Fibroblast of mammary gland (primary cell): ENCODE data around the gene GYPC.

Experiments
- DNase-seq: peaks from one replicate; pipeline ENCODE4 v3.0.0-alpha.2; 2010; ENCODE audit warnings: low read depth
- H3K4me3 ChIP-seq: 2 replicates; pipeline ENCODE4 v1.5.1; 2011; ENCODE audit warnings: low read depth, mild to moderate bottlenecking, low read length, moderate library complexity; ENCODE audit not compliant: control insufficient read depth
- CTCF ChIP-seq: conservative IDR thresholded peaks from 2 replicates; pipeline ENCODE4 v1.5.1; 2011; ENCODE audit warnings: low read depth, low read length, inconsistent platforms; ENCODE audit not compliant: control insufficient read depth, insufficient read depth

The GYPC gene

GRCh38 chr2:126723281-126723815 is 67.4 kb downstream of the GYPC start:
- H3K4me3 ChIP-seq: no peak overlapping the region
- TF ChIP-seq CTCF: no peak
- no peak for DNase-seq

GRCh38 chr2:126725580-126725979 is 69.6 kb downstream of the GYPC start:
- TF ChIP-seq CTCF: no peak
- DNase-seq: no peak
- H3K4me3 ChIP-seq: no peak overlapping the region

DNA sequence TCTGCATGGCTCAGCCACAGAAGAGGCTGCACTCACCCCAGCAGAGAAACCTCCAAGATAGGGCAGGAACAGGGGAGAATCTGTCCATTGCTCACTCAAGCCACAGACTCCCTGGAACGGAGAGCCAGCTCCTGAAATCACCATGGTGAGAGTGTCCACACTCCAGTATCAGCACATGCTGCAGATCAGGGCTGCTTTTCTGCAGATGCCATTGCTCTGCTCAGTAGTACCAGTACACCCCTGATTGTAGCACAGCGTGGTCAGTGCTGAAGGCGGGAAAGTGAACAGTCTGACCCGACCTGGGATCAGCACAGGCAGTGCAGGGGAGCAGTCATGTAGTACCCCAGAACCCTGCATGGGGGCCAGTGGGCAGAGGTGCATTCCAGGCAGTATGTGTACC is 73.9 kb downstream of the GYPC start:
- H3K4me3 ChIP-seq: no peak overlapping the region
- no peak for TF ChIP-seq CTCF
- no peak for DNase-seq

DNA sequence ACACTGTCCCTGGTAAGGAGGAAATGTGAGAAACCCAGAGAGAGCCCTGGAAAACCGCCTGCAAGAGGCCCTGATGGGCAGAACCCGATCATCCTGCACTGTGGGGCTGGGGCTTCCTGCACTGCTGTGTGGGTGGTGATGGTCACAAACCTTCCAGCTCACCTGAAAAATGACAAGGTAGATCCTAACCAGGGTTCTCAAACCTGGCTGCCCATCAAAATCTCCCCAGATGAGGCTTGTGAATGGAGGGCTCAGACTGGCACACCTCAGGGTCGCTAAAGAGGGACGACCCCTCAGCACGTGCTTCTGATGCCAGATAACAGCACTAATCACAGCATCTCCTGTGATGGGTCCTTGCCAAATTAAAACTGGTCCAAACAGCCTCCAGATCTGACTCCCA is 74.7 kb downstream of the GYPC start:
- no peak for DNase-seq
- H3K4me3 ChIP-seq: no peak overlapping the region
- no peak for TF ChIP-seq CTCF

DNA sequence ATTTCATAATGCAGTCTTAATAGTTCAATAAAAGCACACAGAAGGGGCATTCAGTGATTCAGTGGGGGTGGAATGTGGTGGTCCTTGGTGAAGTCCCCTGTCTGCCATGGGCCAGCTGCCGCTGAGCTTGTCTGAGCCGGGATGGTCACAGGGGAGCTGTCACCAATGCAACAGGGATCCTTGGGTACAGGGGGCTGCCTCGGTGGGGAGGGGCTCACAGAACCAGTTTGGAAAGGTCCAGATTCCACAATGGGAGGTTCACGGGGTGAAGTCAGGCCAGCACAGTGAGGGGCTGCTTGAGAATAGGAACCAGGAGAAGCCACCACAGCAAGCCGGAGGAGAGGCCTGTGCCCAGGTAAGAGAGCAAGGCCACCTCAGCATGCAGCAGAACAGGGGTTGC is 75.4 kb downstream of the GYPC start:
- H3K4me3 ChIP-seq: no peak overlapping the region
- TF ChIP-seq CTCF: no peak

GRCh38 chr2:126732682-126733245 is 76.8 kb downstream of the GYPC start:
- H3K4me3 ChIP-seq: no peak overlapping the region
- no peak for TF ChIP-seq CTCF
- no peak for DNase-seq

More for the DNA sequence above, 75.4 kb downstream of the GYPC start:
- DNase-seq: no peak

- TF ChIP-seq CTCF: no peak
- no peak overlapping the region for H3K4me3 ChIP-seq
- no peak for DNase-seq
These were observed 77.8 kb downstream of the GYPC start for GRCh38 chr2:126733795-126734194.
